ENCODE measurements around the gene CLDN9. TPM values are rescaled to one million over a fixed set of nuclear protein-coding genes. Genes with fewer than 3 reads are reported as not detected.

The CLDN9 gene
- total RNA-seq, 1 experiment from 2014 or later: 1.3 TPM

DNA sequence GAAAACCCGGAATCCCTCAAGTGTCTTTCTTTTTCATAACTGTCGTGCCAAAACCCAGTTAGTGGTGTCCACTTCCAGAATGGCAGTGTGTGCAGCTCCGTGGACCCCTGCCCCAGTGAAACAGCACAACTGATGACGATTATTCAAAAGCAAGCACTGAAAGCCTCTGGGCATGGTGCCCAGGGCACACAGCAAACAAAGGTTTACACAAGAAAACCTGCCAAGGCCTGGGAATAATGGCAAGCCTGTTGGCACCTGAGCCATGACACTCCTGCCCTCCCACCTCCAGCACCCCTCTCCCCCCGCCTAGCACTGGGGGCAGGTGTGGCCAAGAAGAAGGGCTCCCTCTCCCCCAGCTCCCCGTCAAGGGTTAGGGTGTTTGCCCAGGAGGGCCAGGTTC, 35.3 kb upstream of the CLDN9 start:
- Mint-ChIP-seq H3K27me3 (ENCODE audit: low read depth) (no peaks in the 10 kb centered on the region; the same call in 1 of the 2 replicates), H3K4me1 (peaks cover 21 to 22% of the 10 kb centered on the region in 2 experiments), H3K36me3 (ENCODE audit: insufficient read depth in 1 of 3, low read depth in 3 of 3) (peaks cover 7 to 40% (median 29%) of the 10 kb centered on the region in 3 experiments; a peak in 6 of 7 replicates), H3K4me3 (no peak overlapping the region), H3K27ac (no peak overlapping the region), H3K9me3 (no peaks in the 10 kb centered on the region)
- no peak for DNase-seq
- no peak overlapping the region for H3K9ac ChIP-seq (ENCODE audit: extremely low read depth, insufficient read length, low read length)
- no peak overlapping the region for H3K56ac ChIP-seq (ENCODE audit: insufficient read length, low read depth, low read length)
- no peaks in the 10 kb centered on the region; the same call in 1 of the 2 replicates for H3K79me2 ChIP-seq (ENCODE audit: insufficient read depth, low read length)
- TF ChIP-seq, protein P1, sequence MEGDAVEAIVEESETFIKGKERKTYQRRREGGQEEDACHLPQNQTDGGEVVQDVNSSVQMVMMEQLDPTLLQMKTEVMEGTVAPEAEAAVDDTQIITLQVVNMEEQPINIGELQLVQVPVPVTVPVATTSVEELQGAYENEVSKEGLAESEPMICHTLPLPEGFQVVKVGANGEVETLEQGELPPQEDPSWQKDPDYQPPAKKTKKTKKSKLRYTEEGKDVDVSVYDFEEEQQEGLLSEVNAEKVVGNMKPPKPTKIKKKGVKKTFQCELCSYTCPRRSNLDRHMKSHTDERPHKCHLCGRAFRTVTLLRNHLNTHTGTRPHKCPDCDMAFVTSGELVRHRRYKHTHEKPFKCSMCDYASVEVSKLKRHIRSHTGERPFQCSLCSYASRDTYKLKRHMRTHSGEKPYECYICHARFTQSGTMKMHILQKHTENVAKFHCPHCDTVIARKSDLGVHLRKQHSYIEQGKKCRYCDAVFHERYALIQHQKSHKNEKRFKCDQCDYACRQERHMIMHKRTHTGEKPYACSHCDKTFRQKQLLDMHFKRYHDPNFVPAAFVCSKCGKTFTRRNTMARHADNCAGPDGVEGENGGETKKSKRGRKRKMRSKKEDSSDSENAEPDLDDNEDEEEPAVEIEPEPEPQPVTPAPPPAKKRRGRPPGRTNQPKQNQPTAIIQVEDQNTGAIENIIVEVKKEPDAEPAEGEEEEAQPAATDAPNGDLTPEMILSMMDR (conservative IDR thresholded peaks at IDR 0.05): no peak
- no peak overlapping the region for H3K27ac ChIP-seq (ENCODE audit: insufficient read length, low read depth, low read length)
- H3K23ac ChIP-seq (ENCODE audit: insufficient read length, low read depth, low read length): no peak overlapping the region
- H3K9me3 ChIP-seq (ENCODE audit: control insufficient read depth, low read depth, low read length): no peaks in the 10 kb centered on the region
- H3T11ph ChIP-seq (ENCODE audit: low read length): no peak overlapping the region
- H2BK12ac ChIP-seq (ENCODE audit: insufficient read length, low read depth, low read length): no peak overlapping the region
- no peak overlapping the region for H2BK20ac ChIP-seq (ENCODE audit: low read depth, low read length, poor library complexity, severe bottlenecking)
- H4K5ac ChIP-seq (ENCODE audit: insufficient read length, low read depth, low read length): no peak overlapping the region
- no peak overlapping the region for H4K8ac ChIP-seq (replicated peaks; ENCODE audit: insufficient read length, low read depth, low read length)
- H2AK5ac ChIP-seq (ENCODE audit: insufficient read length, low read length): no peak overlapping the region
- H3K79me1 ChIP-seq (ENCODE audit: insufficient read depth, low read depth, low read length, poor library complexity, severe bottlenecking): no peaks in the 10 kb centered on the region
- no peak overlapping the region for H3K4ac ChIP-seq (ENCODE audit: low read depth, low read length)
- H4K20me1 ChIP-seq (ENCODE audit: control insufficient read depth, insufficient read depth, insufficient read length): no peaks in the 10 kb centered on the region
- H2AFZ ChIP-seq (ENCODE audit: low read length): no peak overlapping the region
- H3K23me2 ChIP-seq (ENCODE audit: insufficient read length, low read depth, low read length, poor library complexity, severe bottlenecking): peaks cover 9% of the 10 kb centered on the region
- no peaks in the 10 kb centered on the region for H3K27me3 ChIP-seq (ENCODE audit: insufficient read depth, low read length)
- H2BK15ac ChIP-seq (ENCODE audit: low read depth, low read length): no peak overlapping the region
- no peak overlapping the region; the same call in 1 of the 2 replicates for H3K14ac ChIP-seq (ENCODE audit: insufficient read depth, low read length)
- no peaks in the 10 kb centered on the region for H3K4me1 ChIP-seq (ENCODE audit: insufficient read depth, low read length)
- H4K91ac ChIP-seq (ENCODE audit: insufficient read length, low read depth, low read length): no peak overlapping the region
- H2BK120ac ChIP-seq (ENCODE audit: low read depth, low read length, poor library complexity, severe bottlenecking): no peak overlapping the region
- H3K4me2 ChIP-seq (ENCODE audit: insufficient read depth, insufficient read length, low read length): no peak overlapping the region
- no peak overlapping the region for H2BK5ac ChIP-seq (ENCODE audit: insufficient read length, low read length)
- WGBS (ENCODE audit: extremely low coverage, insufficient read length, low lambda C conversion rate): no CpG with 5 or more reads among the region's 6 CpGs
- no peak overlapping the region for H3K18ac ChIP-seq (ENCODE audit: insufficient read length, low read depth, low read length)
